NCI-H2107 (cell line): ENCODE results near the gene ISYNA1.

Source experiments
- DNase-seq: peaks from one replicate; lab custom pipeline; 2025; lab: John Stamatoyannopoulos, UW

ISYNA1 gene

GRCh38 chr19:18467978-18468377, 30.0 kb upstream of the ISYNA1 start:
- DNase-seq = no peak

- DNase-seq = no peak
These were observed 28.4 kb upstream of the ISYNA1 start for GRCh38 chr19:18466354-18466753.

- DNase-seq = no peak
These were observed 28.0 kb upstream of the ISYNA1 start for GRCh38 chr19:18465964-18466339.

GRCh38 chr19:18465214-18465963, 27.5 kb upstream of the ISYNA1 start:
- DNase-seq = no peak

DNA sequence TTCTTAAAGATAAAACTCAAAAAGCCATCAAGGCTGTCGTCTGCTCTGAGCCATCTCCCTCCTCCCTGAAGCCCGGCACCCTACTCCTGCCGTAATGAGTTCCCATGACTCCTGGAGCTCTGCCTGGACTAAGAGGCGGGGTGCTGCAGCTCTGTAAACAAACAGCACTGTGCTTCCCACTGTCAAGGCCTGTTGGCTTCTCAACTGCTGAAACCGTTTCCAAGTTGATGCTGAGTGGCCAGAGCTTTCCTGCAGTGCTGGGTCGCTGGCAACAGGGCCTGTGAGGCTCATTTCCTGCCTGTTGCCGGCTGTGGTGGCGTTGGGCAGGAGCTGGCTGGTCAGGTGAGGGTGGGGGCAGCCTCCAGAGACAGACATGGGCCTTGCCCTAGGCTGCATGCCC, 26.7 kb upstream of the ISYNA1 start:
- DNase-seq = peak; percentile 68

DNA sequence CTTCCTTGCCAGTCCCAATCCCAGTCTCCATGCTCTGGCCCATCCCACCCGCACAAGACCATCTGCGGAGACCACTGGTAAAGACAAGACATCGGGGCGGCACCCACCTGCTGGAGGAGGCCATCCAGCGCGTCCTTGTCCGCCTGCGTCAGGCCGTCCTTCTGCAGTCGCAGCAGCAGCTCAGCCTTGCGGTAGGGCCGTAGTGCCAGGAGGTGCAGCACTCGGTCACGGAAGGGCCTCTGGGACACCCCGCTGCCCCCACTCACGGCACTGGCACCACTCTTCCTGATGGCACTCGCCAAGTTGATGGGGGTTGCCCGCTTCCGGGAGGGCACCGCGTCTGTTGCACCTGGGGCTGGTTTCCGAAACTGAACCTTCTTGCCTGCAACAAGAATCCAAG, 23.5 kb upstream of the ISYNA1 start:
- DNase-seq = no peak

GRCh38 chr19:18460900-18461299, 23.0 kb upstream of the ISYNA1 start:
- DNase-seq = no peak

GRCh38 chr19:18457483-18458331, 19.8 kb upstream of the ISYNA1 start:
- DNase-seq = no peak

DNA sequence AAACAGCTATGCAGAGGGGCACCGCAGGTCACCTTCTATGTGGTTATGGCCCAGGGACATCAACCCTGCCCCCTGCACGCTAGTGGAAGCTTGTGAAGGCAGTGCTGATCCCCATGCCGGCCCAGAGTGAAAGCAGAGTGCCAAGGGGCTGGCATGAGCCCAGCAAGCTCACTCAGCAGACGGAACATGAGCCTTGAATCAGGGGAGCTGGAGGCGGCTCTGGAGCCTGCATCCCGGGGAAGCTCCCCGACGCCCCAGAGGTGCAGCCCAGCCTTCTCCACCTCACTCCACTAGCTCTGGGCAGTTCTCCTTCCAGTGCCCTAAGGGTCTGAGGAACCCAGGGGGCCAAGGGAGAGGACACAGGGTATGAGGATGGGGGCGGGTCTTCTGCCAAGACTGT, 19.0 kb upstream of the ISYNA1 start:
- DNase-seq = no peak

GRCh38 chr19:18456279-18456678, 18.3 kb upstream of the ISYNA1 start:
- no peak for DNase-seq

- no peak for DNase-seq
These were observed 15.5 kb upstream of the ISYNA1 start for GRCh38 chr19:18453269-18454024.

DNA sequence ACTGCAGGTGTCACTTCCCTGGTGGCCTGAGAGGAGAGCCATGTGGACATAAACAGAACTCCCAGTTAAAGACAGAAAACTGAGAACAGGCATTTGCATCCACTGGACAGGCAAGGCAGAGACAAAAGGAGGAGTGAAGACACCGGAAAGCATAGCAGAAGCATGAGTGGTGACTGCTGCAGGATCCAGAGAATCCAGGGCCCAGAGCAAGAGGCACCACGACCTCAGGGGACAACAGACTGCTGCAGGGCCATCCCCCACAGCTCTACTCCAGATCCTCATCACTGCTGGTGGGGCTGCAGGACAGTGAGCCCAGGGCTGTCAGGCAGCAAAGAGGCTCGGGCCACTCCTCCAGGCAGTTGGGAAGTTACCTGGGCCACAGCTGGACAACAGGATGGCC, 14.5 kb upstream of the ISYNA1 start:
- no peak for DNase-seq

DNA sequence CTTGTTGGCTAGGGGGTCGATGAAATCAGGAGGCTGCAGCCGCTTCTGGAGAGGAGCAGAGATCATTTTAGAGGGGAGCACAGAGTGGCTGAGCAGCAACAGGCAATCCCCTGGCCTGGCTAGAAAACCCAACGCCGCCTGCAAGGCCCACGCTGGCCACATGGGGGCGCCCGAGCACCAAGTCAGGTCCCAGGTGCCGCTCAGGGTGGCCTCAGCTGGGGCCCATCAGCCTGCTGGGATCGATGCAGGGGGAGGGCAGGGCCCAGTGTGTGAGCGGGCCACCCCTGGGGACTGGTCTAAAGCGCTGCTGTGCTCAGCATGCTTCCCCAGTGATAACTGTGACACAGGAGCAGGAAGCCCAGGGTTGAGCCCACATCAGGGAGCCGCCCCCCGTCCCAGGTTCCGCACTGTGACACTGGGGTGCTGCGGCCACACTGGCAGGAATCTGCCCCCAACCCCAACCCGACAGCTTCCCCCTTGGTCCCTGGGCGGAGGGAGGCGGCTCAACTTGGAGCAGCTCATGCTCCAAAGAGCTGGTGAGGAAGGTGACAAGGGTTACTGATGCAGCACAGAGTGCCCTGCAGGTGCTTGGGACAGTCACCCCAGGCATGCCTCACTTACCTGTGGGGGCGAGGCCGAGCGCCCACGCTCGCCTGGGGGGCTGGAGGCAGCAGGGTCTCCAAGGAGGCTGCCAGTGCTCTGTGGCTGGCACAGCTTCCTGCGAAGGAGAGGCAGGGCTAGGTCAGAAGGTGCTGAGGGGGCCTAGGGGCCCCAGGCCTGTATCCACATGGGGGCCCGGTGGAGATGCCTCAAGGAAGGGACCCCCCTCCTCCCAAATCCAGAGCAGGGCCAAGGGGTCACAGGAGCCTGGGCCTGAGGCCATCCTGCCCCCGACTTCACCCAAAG, 13.3 kb upstream of the ISYNA1 start:
- DNase-seq = peak; percentile 84

DNA sequence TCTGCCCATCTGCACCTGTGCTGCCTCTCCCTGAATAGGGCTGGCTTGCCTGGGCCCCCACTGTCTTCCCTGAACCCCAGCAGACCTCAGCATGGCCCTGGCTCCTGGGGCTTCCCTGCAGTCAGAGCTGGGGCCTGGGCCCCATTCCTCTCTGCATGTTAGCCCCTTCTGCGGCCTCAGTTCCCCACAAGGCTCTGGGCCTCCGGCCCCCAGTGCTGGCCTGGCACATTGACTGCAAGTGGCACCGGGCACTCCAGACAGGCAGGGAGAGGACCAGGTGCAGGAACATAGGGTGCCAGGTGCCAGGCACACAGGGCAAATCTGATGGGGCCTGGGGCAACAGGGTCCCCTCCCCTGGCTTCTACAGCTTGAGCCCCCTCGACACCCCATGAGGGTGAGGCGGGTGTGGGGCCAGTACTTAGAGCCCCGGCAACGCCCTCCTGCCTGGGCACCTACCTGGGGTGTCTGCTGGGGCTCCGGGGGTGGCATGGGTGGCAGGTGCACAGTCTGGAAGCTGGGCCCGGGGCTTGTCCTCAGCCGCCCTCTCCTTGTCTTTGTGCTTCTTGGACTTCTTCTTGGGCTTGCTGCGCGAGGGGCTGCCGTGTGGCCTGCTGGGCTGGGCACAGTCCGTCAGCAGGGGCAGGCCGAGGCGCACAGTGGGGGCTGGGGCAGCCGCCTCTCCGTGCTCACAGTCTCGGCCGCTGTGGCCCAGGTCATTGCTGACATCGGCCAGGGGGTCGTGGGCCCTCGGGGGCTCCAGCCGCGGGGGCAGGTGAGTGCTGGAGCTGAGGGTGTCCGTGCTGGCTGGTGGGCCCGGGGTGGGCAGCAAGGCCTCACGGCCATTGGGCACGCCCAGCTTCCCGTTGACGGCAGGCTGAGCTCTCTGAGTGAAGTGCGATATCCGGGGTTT, 12.3 kb upstream of the ISYNA1 start:
- no peak for DNase-seq

DNA sequence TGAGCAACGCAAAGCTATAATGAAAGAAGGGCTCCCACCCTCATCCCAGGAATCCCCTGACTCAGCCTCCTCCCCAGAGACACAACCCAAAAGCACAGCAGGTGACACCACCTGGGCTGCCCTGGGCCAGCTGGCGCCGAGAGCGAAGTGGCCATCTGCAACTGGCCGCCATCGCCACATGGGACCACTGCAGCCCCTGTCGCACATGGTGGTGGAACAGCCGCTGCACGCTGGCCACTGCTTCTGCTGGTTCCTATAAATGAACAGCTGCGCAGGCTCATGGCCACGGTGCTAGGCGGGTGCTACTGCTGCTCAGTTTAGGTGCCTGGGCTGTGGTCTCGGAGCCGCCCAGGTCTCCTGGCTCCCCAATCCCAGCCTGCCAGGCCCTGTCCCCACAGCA, 11.6 kb upstream of the ISYNA1 start:
- no peak for DNase-seq

DNA sequence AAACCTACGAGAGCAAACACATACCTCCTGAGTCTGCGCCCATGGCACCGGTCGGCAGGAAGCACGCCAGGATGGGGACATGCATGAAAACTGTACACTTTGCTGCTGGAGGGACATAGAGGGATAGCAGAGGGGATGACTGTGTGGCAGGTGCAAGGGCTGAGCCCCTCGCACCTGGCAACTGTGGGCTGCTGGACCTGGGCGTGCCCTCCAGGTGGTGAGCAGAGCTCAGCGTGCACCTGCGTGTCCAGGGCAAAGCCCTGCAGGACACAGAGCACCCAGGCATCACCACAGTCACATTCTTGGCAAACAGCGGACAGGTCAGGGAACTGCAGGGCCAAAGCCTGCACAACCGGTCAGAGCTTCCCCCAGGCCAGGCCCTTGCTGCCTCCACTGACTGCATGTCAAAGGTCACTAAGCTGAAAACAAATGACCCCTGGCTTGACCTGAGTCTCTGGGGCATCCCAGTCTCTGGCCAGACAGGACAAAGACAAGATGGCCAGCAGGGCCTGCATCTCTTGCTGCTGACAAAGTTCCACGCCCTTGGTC, 9.0 kb upstream of the ISYNA1 start:
- no peak for DNase-seq

DNA sequence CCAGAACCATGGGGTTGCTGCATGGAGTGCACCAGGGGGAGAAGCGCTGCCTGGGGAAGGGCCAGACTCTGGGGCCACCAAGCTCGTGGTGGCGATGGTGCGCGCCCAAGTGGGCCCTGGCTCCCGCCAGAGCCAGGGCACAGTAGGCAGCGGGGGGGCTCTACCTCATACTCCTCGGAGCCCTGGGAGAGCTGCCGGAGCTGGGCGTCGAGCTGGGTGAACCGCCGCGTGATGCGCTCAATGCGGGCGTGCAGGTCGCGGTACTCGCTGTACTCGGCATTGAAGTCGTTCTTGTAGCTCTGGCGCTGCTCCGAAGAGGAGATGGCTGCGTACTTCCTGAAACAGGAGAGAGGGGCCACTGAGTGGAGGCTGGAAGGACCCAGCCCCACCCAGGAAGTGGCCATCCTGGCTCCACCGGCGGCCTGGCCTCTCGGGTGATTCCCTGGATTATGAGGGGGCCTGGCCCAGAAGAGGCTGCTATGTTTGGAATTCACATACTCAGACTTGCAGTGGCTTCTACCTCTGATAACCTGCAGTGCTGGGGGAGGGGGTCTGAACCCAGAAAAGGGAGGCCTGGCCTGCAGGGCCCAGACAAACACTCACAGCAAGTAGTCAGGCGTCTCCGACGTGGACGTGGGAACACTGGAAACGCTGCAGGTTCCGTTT, 8.3 kb upstream of the ISYNA1 start:
- DNase-seq = no peak

DNA sequence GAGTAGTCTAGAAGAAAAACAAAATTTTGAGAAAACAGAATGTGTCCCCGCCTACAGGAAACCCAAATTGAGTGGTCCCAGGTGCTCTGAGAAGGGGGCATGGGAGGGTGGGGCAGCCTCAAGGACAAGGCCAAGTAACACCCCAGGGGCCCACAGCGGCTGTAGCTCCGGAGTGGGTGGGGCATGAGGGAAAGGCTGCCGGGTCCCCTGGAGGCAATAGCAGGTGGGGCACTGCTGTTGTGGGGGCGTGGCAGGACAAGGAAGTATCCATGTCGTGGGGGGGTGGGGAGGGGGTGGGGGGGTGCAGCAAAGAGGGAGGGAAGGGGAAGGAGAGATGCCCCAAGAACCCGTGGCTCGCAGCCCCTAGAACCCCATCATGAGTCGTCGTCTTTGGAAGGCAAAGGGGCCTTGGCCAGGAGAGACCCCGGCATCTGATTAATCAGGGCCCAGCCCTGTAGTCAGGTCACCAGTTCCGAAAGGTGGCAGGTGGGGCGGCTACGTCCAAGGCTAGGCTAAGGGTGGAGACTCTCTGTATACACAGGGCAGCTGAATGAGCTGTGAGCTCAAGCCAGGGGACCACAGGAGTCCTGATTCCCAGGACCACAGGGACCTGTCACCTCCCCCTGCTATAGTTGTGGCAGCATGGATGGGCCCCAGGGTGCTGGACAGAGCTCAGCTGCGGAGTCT, 7.5 kb upstream of the ISYNA1 start:
- DNase-seq = no peak

GRCh38 chr19:18444513-18444912, 6.6 kb upstream of the ISYNA1 start:
- no peak for DNase-seq
